Nephron progenitor cell (in vitro differentiated cells): ENCODE data around the gene TOMM5.
A peak's percentile ranks its signal among the peaks of the same experiment; 100 is the strongest.

Experiments used
- DNase-seq: peaks from one replicate; pipeline ENCODE4 v3.0.0; 2021
- H3K27ac Mint-ChIP-seq: 2 replicates; pipeline ENCODE4 v1.8.0; 2021; ENCODE audit warnings: mild to moderate bottlenecking, moderate library complexity, mixed read lengths
- H3K27me3 Mint-ChIP-seq: 2 replicates; pipeline ENCODE4 v1.8.0; 2021; ENCODE audit warnings: mild to moderate bottlenecking, low read depth, mixed read lengths; ENCODE audit not compliant: poor library complexity
- H3K36me3 Mint-ChIP-seq: 2 replicates; pipeline ENCODE4 v1.8.0; 2021; ENCODE audit warnings: low read depth, mixed read lengths
- H3K4me1 Mint-ChIP-seq: 2 replicates; pipeline ENCODE4 v1.8.0; 2021; ENCODE audit warnings: mixed read lengths
- H3K4me3 Mint-ChIP-seq: 2 replicates; pipeline ENCODE4 v1.8.0; 2021; ENCODE audit warnings: mild to moderate bottlenecking, moderate library complexity, mixed read lengths
- H3K9me3 Mint-ChIP-seq: 2 replicates; pipeline ENCODE4 v1.8.0; 2021; ENCODE audit warnings: mild to moderate bottlenecking, moderate library complexity, mixed read lengths
- TF ChIP-seq, protein P1 (sequence below): fragments of 200-600 bp; sonication (generic); IDR thresholded peaks from 2 replicates; pipeline ENCODE4 v1.5.0; 2021; ENCODE audit warnings: antibody characterized with exemption

Gene TOMM5

DNA sequence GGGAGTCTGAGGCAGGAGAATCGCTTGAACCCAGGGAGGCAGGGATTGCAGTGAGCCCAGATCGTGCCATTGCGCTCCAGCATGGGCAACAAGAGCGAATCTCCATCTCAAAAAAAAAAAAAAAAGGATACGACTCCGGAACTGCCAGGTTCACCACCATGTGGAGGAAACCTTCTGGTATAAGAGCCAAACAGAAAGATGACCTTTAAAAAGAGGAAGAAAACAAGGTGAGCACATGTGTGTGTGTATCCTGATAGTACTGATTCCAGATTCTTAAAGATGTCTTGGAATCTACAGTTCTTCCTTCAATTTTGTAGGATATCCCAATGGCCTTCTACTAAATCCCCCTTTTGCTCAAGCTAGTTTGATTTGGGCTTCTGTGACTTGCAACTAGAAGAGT is 49.9 kb downstream of the TOMM5 start:
- Mint-ChIP-seq H3K4me3 (no peak overlapping the region), H3K9me3 (peaks cover 4% of the 10 kb centered on the region), H3K27me3 (no peaks in the 10 kb centered on the region), H3K4me1 (no peaks in the 10 kb centered on the region), H3K27ac (no peak overlapping the region), H3K36me3 (peaks cover 78% of the 10 kb centered on the region)
- TF ChIP-seq, protein P1, sequence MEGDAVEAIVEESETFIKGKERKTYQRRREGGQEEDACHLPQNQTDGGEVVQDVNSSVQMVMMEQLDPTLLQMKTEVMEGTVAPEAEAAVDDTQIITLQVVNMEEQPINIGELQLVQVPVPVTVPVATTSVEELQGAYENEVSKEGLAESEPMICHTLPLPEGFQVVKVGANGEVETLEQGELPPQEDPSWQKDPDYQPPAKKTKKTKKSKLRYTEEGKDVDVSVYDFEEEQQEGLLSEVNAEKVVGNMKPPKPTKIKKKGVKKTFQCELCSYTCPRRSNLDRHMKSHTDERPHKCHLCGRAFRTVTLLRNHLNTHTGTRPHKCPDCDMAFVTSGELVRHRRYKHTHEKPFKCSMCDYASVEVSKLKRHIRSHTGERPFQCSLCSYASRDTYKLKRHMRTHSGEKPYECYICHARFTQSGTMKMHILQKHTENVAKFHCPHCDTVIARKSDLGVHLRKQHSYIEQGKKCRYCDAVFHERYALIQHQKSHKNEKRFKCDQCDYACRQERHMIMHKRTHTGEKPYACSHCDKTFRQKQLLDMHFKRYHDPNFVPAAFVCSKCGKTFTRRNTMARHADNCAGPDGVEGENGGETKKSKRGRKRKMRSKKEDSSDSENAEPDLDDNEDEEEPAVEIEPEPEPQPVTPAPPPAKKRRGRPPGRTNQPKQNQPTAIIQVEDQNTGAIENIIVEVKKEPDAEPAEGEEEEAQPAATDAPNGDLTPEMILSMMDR: no peak
- no peak for DNase-seq

- no peaks in the 10 kb centered on the region for H3K27me3 Mint-ChIP-seq
- no peak overlapping the region for H3K4me3 Mint-ChIP-seq
- no peaks in the 10 kb centered on the region for H3K9me3 Mint-ChIP-seq
- peak overlapping the region; percentile 64 for H3K27ac Mint-ChIP-seq
- H3K4me1 Mint-ChIP-seq: no peaks in the 10 kb centered on the region
- no peak for DNase-seq
- peaks cover 79% of the 10 kb centered on the region for H3K36me3 Mint-ChIP-seq
- TF ChIP-seq, protein P1: no peak
Measured at GRCh38 chr9:37541465-37541864, 50.9 kb downstream of the TOMM5 start.

- Mint-ChIP-seq H3K9me3 (no peaks in the 10 kb centered on the region), H3K36me3 (peaks cover 73% of the 10 kb centered on the region), H3K4me3 (no peak overlapping the region), H3K27me3 (no peaks in the 10 kb centered on the region), H3K27ac (no peak overlapping the region), H3K4me1 (no peaks in the 10 kb centered on the region)
- TF ChIP-seq, protein P1: no peak
- no peak for DNase-seq
Measured at GRCh38 chr9:37540634-37541033, 51.8 kb downstream of the TOMM5 start.

DNA sequence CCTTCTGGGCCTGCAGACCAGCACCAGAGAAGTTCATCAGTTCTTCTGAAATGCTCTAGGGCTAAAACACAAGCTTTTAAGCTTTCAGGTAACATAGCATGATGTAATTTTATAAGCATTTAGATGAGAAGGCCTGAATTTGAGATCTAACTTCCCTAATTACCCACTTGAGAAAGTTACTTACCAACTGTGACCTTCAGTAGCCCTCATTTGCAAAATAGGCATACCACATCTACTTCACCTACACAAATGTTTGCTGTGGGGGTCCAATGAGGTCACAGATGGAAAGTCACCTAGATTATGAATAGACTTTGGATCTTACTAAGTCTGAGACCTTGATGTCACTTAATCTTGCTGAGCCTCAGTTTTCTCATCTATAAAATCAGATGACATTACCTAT is 52.8 kb downstream of the TOMM5 start:
- no peaks in the 10 kb centered on the region for H3K27me3 Mint-ChIP-seq
- H3K27ac Mint-ChIP-seq: no peak overlapping the region
- no peaks in the 10 kb centered on the region for H3K9me3 Mint-ChIP-seq
- TF ChIP-seq, protein P1: no peak
- no peak for DNase-seq
- peaks cover 70% of the 10 kb centered on the region for H3K36me3 Mint-ChIP-seq
- no peaks in the 10 kb centered on the region for H3K4me1 Mint-ChIP-seq
- no peak overlapping the region for H3K4me3 Mint-ChIP-seq
